PC-3 (cell line): ENCODE measurements around the gene ARHGEF7. TPM values are rescaled to one million over a fixed set of nuclear protein-coding genes. Genes with fewer than 3 reads are reported as not detected.

ENCODE experiments used
- ATAC-seq: fragments of 200-7000 bp; cut with Tn5 transposase; 2 replicates; pipeline ENCODE4 v1.9.1; 2020; ENCODE audit warnings: mild to moderate bottlenecking, moderate library complexity
- BruUV-seq: library from RNA; stranded (reverse); fragments of 400-500 nt; replicated peaks from 2 replicates; lab custom pipeline; 2021; lab: Mats Ljungman, UMichigan
- CTCF ChIA-PET: fragments of 300-600 bp; sonication (Branson Sonifier 250); formaldehyde crosslinking; loops from one replicate; lab custom pipeline; 2022; ENCODE audit warnings: antibody characterized with exemption; lab: Charles Lee
- POLR2A ChIA-PET: fragments of 300-600 bp; sonication (Branson Sonifier 250); formaldehyde crosslinking; loops from one replicate; lab custom pipeline; 2022; ENCODE audit warnings: antibody characterized with exemption; ENCODE audit not compliant: unreplicated experiment; lab: Charles Lee
- DNase-seq: peaks from one replicate; pipeline ENCODE4 v3.0.0-alpha.2; 2015
- H2AFZ ChIP-seq: fragments of 300-600 bp; sonication (generic); 2 replicates; pipeline ENCODE4 v1.6.0; 2016; ENCODE audit warnings: antibody characterized with exemption, low read length
- H3F3A ChIP-seq: fragments of 300-600 bp; sonication (generic); one replicate; pipeline ENCODE4 v1.6.0; 2017; ENCODE audit warnings: antibody characterized with exemption, low read length, control low read depth, mild to moderate bottlenecking; ENCODE audit not compliant: unreplicated experiment
- H3K27ac ChIP-seq: fragments of 300-600 bp; sonication (generic); 2 replicates; pipeline ENCODE4 v1.5.1; 2016; ENCODE audit warnings: mild to moderate bottlenecking, low read length
- H3K27me3 ChIP-seq: fragments of 300-600 bp; sonication (generic); 2 replicates; pipeline ENCODE4 v1.6.1; 2016; ENCODE audit warnings: low read length, mixed read lengths
- H3K36me3 ChIP-seq: fragments of 300-600 bp; sonication (generic); 2 replicates; pipeline ENCODE4 v1.6.1; 2016; ENCODE audit warnings: low read depth, mixed run types, low read length, mixed read lengths
- H3K4me1 ChIP-seq: fragments of 300-600 bp; sonication (generic); 2 replicates; pipeline ENCODE4 v1.5.1; 2016; ENCODE audit warnings: low read length; ENCODE audit not compliant: insufficient read depth
- H3K4me2 ChIP-seq: fragments of 300-600 bp; sonication (generic); 2 replicates; pipeline ENCODE4 v1.6.0; 2016; ENCODE audit warnings: low read length
- H3K4me3 ChIP-seq: fragments of 300-600 bp; sonication (generic); 2 replicates; pipeline ENCODE4 v1.5.1; 2016; ENCODE audit warnings: mild to moderate bottlenecking, low read length, mixed read lengths
- H3K79me2 ChIP-seq: fragments of 300-600 bp; sonication (generic); 2 replicates; pipeline ENCODE4 v1.6.1; 2017; ENCODE audit warnings: low read length, mixed read lengths
- H3K9ac ChIP-seq: fragments of 300-600 bp; sonication (generic); 2 replicates; pipeline ENCODE4 v1.6.0; 2016; ENCODE audit warnings: mild to moderate bottlenecking, low read length
- H3K9me2 ChIP-seq: fragments of 300-600 bp; sonication (generic); replicated peaks from 2 replicates; pipeline ENCODE4 v1.6.1; 2016; ENCODE audit warnings: mixed run types, low read length, mixed read lengths
- H3K9me3 ChIP-seq: fragments of 300-600 bp; sonication (generic); 2 replicates; pipeline ENCODE4 v1.6.1; 2016; ENCODE audit warnings: low read length, mixed read lengths
- H4K20me1 ChIP-seq: fragments of 300-600 bp; sonication (generic); 2 replicates; pipeline ENCODE4 v1.6.1; 2016; ENCODE audit warnings: low read length, mixed read lengths
- EZH2 ChIP-seq: fragments of 300-600 bp; sonication (generic); IDR thresholded peaks from one replicate; pipeline ENCODE4 v1.6.1; 2017; ENCODE audit warnings: antibody characterized with exemption, mild to moderate bottlenecking, low read length; ENCODE audit not compliant: unreplicated experiment
- EZH2phosphoT487 ChIP-seq: fragments of 300-600 bp; sonication (generic); IDR thresholded peaks from 2 replicates; pipeline ENCODE4 v1.6.1; 2018; ENCODE audit warnings: mild to moderate bottlenecking, antibody characterized with exemption, low read length, borderline replicate concordance
- intact Hi-C: fragments of 100-400 bp; cut with micrococcal nuclease; formaldehyde crosslinking; loops from 2 replicates; pipeline ENCODE4 v1.9.0; 2023
- total RNA-seq: library from RNA; depleted of rRNA; stranded (reverse); fragments of >200 nt; gene quantifications from 2 replicates; pipeline ENCODE4 v1.2.3, GENCODE V29; 2014
- TF ChIP-seq, protein P1 (sequence below): fragments of 300-600 bp; sonication (generic); conservative IDR thresholded peaks from 2 replicates; pipeline ENCODE4 v1.5.1; 2017; ENCODE audit warnings: antibody characterized with exemption, low read depth, mild to moderate bottlenecking, low read length

The ARHGEF7 gene
- total RNA-seq, 1 experiment from 2014 or later = 14.7 TPM

DNA sequence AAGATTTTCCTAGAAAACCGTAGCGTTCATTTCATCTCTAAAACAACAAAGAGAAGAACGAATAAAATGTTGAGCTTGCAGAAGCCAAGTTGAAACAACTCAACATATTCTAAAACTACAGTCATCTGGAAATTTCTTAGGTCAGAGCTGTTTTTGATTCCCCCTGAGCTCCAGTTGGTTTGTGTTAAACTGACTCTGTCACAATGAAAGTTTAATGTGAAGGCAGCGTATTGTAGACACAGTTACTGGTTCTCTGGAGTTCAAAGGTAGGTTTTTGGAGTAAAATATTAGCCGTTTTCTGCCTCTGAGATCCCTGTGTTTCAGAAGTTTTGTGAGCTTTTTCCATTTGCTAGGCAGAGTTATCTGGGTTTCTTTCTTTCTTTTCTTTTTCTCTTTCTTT, 2.2 kb downstream of the ARHGEF7 start:
- ChIA-PET POLR2A (no interaction called here), CTCF (no interaction called here)
- Histone ChIP-seq H3F3A (no peaks in the 10 kb centered on the region), H3K9me2 (no peaks in the 10 kb centered on the region), H3K9me3 (no peaks in the 10 kb centered on the region), H3K27me3 (peaks cover 76% of the 10 kb centered on the region), H3K4me2 (no peak overlapping the region), H3K79me2 (no peaks in the 10 kb centered on the region), H4K20me1 (no peaks in the 10 kb centered on the region), H3K4me3 (no peak overlapping the region), H3K27ac (no peak overlapping the region), H3K9ac (no peak overlapping the region), H2AFZ (no peak overlapping the region), H3K4me1 (peaks cover 3% of the 10 kb centered on the region; the same call in 1 of the 2 replicates), H3K36me3 (no peaks in the 10 kb centered on the region)
- DNase-seq (no peak), ATAC-seq (no peak)
- intact Hi-C loops = no loop called here
- no TSS peak for BruUV-seq
- TF ChIP-seq, protein P1, sequence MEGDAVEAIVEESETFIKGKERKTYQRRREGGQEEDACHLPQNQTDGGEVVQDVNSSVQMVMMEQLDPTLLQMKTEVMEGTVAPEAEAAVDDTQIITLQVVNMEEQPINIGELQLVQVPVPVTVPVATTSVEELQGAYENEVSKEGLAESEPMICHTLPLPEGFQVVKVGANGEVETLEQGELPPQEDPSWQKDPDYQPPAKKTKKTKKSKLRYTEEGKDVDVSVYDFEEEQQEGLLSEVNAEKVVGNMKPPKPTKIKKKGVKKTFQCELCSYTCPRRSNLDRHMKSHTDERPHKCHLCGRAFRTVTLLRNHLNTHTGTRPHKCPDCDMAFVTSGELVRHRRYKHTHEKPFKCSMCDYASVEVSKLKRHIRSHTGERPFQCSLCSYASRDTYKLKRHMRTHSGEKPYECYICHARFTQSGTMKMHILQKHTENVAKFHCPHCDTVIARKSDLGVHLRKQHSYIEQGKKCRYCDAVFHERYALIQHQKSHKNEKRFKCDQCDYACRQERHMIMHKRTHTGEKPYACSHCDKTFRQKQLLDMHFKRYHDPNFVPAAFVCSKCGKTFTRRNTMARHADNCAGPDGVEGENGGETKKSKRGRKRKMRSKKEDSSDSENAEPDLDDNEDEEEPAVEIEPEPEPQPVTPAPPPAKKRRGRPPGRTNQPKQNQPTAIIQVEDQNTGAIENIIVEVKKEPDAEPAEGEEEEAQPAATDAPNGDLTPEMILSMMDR = no peak
- TF ChIP-seq EZH2 (no peak), EZH2phosphoT487 (no peak)

DNA sequence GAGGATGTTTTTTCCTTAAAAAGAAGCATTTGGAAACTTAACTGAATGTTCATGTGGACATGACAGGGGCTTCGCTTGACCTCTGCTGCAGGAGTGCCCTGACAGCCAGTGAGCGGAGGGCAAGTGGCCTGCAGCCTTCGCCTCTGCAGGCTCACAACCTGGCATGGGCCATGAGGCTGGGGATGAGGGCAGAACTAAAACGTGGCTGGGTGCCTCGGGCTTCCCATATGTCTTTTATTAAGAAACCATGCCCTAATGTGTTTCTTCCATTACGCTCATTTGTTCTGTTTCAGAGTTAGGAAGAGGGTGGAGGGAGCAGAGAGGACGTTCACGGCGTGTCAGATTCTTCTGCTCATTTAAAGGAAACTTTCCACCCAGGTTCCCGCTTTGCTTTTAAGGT, 2.9 kb downstream of the ARHGEF7 start:
- Histone ChIP-seq H3F3A (no peaks in the 10 kb centered on the region), H3K9me2 (no peaks in the 10 kb centered on the region), H2AFZ (no peak overlapping the region), H4K20me1 (no peaks in the 10 kb centered on the region), H3K9me3 (no peaks in the 10 kb centered on the region), H3K9ac (no peak overlapping the region), H3K4me3 (no peak overlapping the region), H3K79me2 (no peaks in the 10 kb centered on the region), H3K27ac (no peak overlapping the region), H3K4me1 (peaks cover 3% of the 10 kb centered on the region; the same call in 1 of the 2 replicates), H3K36me3 (no peaks in the 10 kb centered on the region), H3K27me3 (peaks cover 70% of the 10 kb centered on the region), H3K4me2 (no peak overlapping the region)
- DNase-seq = no peak
- POLR2A ChIA-PET = no interaction called here
- TF ChIP-seq, protein P1 = no peak
- TF ChIP-seq EZH2phosphoT487 = no peak
- no peak for TF ChIP-seq EZH2
- no peak for ATAC-seq
- BruUV-seq = no TSS peak
- intact Hi-C loops = no loop called here
- CTCF ChIA-PET = no interaction called here

DNA sequence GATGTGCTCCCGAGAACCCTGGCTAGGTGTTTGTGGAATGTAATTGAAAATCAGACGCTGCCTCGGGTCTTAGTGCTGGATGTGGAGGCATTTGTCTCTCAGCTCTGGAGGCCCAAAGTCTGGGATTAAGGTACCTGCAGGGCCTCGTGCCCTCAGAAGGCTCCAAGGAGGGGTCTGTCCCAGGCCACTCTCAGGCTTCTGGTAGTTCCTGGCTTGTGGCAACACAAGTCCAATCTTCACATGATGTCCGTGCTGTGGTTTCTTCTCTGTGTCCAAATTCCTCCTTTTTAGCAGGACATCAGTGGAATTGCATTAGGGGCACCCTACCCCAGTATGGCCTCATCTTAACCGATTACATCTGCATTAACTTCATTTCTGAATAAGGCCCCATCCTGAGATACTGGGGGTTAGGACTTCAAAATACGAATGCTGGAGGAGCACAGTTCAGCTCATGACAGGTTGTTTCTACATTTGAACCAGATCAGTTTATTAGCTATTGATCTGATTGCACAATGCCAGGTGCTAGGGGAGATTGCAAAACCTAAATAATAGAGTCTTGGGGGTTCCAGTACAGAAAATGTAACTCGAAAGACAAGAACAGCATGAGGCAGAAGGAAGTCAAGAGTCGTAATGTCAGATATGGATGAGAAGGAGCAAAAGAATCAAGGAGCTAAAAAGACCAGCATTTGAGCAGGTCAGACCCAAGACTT, 3.9 kb downstream of the ARHGEF7 start:
- POLR2A ChIA-PET = no interaction called here
- no peaks in the 10 kb centered on the region for H4K20me1 ChIP-seq
- no peaks in the 10 kb centered on the region for H3F3A ChIP-seq
- DNase-seq (no peak), ATAC-seq (no peak)
- no peak overlapping the region for H3K27ac ChIP-seq
- H3K4me2 ChIP-seq = no peak overlapping the region
- H3K27me3 ChIP-seq = peaks cover 59% of the 10 kb centered on the region
- intact Hi-C loops = no loop called here
- no peak overlapping the region for H3K9ac ChIP-seq
- no TSS peak for BruUV-seq
- H3K79me2 ChIP-seq = no peaks in the 10 kb centered on the region
- no peak for TF ChIP-seq EZH2phosphoT487
- peaks cover 3% of the 10 kb centered on the region; the same call in 1 of the 2 replicates for H3K4me1 ChIP-seq
- H3K4me3 ChIP-seq = no peak overlapping the region
- no peaks in the 10 kb centered on the region for H3K9me2 ChIP-seq
- no peaks in the 10 kb centered on the region for H3K9me3 ChIP-seq
- H2AFZ ChIP-seq = no peak overlapping the region
- CTCF ChIA-PET = no interaction called here
- no peaks in the 10 kb centered on the region for H3K36me3 ChIP-seq
